Measurements from ENCODE around the gene MGAT2.
"Not testable (repeated sequence)": the region's sequence is repeated elsewhere in the genome, so short reads cannot be mapped to it uniquely, and the experiment has no call there.

The MGAT2 gene

GRCh38 chr14:49612671-49613070, 7.9 kb upstream of the MGAT2 start:
- no peak for DNase-seq

GRCh38 chr14:49614196-49614595, 6.4 kb upstream of the MGAT2 start:
- DNase-seq: no peak

- no peak for DNase-seq
Observed at GRCh38 chr14:49615776-49616175, 4.8 kb upstream of the MGAT2 start.

- no peak for DNase-seq
Observed at GRCh38 chr14:49617852-49618519, 2.6 kb upstream of the MGAT2 start.

- DNase-seq: not testable (repeated sequence)
Observed at GRCh38 chr14:49619273-49619672, 1.3 kb upstream of the MGAT2 start.

- DNase-seq: no peak
Observed at GRCh38 chr14:49619730-49620129, 869 bp upstream of the MGAT2 start.

- DNase-seq: no peak
Observed at GRCh38 chr14:49621114-49621881, 699 bp downstream of the MGAT2 start.

GRCh38 chr14:49622022-49622607, 1.5 kb downstream of the MGAT2 start:
- DNase-seq: no peak

GRCh38 chr14:49623387-49623786, 2.8 kb downstream of the MGAT2 start:
- no peak for DNase-seq

GRCh38 chr14:49623941-49624839, 3.6 kb downstream of the MGAT2 start:
- no peak for DNase-seq

- DNase-seq: peak; percentile 63
Observed at GRCh38 chr14:49633640-49634546, 13.3 kb downstream of the MGAT2 start.

- no peak for DNase-seq
Observed at GRCh38 chr14:49634547-49635334, 14.1 kb downstream of the MGAT2 start, which contains the start of gene DNAAF2. Gene DNAAF2, minus strand, starts transcription at chr14:49635244. Its CDS starts 95 bp downstream, at chr14:49635149.

- DNase-seq: no peak
Observed at GRCh38 chr14:49636866-49637265, 16.3 kb downstream of the MGAT2 start.

- no peak for DNase-seq
Observed at GRCh38 chr14:49637534-49638078, 17.0 kb downstream of the MGAT2 start.

GRCh38 chr14:49640540-49641417, 20.2 kb downstream of the MGAT2 start:
- no peak for DNase-seq

GRCh38 chr14:49641697-49642129, 21.1 kb downstream of the MGAT2 start:
- no peak for DNase-seq

GRCh38 chr14:49642163-49642562, 21.6 kb downstream of the MGAT2 start:
- DNase-seq: no peak

GRCh38 chr14:49653508-49653907, 32.9 kb downstream of the MGAT2 start:
- no peak for DNase-seq

GRCh38 chr14:49654511-49654910, 33.9 kb downstream of the MGAT2 start:
- DNase-seq: no peak

- not testable (repeated sequence) for DNase-seq
Observed at GRCh38 chr14:49657500-49657899, 36.9 kb downstream of the MGAT2 start.
